UCSD-AML1 (cell line): Measurements from ENCODE around the gene KRTAP4-11.
"Not testable (repeated sequence)": the region's sequence is repeated elsewhere in the genome, so short reads cannot be mapped to it uniquely, and the experiment has no call there.

Experiments
- DNase-seq: peaks from one replicate; lab custom pipeline; 2025; ENCODE audit not compliant: unreplicated experiment; lab: John Stamatoyannopoulos, UW

The KRTAP4-11 gene

DNA sequence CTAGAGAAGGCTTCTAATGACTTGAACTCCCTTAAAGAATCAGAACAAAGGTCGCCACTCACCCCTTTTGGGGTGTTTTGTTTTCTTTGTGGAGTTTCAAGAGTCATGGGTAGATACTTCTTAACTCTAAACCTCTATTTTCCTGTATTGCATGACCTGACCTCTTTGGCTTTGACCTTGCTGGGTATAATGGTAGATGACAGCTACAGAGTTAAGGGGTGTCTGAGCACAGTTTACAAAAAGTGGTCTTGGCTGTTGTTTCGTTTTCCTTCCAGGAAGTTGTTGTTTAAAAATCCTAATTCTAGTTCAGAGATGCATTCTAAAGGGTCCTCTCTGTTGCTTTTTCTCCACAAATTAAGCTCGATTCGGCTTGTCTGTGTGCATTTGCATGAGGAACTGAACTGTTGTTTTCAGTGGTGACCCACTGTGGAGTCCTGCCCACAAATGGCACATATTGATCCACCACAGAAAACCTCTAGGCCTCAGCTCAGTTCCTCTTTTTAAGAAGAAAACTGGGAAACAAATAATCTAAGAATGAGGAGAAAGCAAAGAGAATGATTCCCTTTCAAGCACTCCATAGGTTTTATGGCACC is 29.3 kb downstream of the KRTAP4-11 start:
- not testable (repeated sequence) for DNase-seq

DNA sequence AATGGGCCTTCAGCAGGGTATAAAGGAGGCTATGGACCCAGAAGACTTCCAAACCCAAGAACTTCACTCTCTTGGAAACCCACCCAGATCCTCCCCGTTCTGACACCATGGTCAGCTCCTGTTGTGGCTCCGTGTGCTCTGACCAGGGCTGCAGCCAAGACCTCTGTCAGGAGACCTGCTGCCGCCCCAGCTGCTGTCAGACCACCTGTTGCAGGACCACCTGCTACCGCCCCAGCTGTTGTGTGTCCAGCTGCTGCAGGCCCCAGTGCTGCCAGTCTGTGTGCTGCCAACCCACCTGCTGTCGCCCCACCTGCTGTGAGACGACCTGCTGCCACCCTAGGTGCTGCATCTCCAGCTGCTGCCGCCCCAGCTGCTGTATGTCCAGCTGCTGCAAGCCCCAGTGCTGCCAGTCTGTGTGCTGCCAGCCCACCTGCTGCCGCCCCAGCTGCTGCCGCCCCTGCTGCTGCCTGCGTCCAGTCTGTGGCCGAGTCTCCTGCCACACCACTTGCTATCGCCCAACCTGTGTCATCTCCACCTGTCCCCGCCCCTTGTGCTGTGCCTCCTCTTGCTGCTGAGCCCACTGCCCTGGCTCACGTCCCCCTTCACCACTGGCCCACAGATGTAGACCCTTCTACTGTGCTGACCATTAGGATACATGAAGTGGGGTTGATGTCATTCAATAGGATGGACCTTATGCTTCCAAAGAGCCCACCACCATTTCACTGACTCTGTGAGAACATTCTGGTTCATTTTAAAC is 33.9 kb downstream of the KRTAP4-11 start, which contains the start of gene KRTAP4-7:
KRTAP4-7 (plus strand) TSS at position 51 of the 757 bp plus-strand sequence; CDS start at position 108, 57 bp downstream.
- DNase-seq = not testable (repeated sequence)

DNA sequence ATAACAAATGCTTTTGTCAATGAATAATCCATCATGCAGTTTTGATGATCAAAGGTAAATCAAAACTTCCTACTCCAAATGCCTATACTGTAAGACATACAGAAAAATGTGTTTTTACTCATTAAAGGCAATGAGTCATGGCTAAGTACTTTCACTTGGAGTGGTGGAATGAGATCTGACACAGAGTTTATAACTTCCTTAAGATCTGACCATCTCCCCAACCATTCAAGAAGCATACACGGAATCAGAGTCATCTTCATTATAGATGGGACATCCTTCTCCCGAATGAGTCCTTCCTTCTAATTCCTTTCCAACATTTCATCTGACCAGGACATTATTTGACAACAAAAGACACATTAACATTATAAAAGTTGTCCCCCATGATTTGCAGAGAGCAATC is 34.7 kb downstream of the KRTAP4-11 start:
- DNase-seq = not testable (repeated sequence)

DNA sequence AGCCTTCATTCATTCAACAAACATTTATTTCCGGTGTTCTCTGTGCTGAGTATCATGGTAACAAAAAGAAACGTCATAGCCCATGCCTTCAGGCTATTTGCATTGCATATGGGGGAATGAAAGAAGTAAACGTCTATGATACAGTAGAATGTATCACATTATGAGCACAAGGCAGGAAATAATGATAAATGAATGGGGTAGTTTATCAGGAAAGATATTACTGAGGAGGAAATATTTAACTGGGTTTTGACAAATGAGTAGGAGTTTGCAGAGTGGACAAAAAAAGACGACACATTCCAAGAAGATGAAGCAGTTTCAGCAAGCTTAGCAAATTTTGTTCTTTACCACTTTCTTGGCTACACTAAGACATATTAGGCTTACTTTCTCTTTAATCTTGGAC is 35.5 kb downstream of the KRTAP4-11 start:
- no peak for DNase-seq

DNA sequence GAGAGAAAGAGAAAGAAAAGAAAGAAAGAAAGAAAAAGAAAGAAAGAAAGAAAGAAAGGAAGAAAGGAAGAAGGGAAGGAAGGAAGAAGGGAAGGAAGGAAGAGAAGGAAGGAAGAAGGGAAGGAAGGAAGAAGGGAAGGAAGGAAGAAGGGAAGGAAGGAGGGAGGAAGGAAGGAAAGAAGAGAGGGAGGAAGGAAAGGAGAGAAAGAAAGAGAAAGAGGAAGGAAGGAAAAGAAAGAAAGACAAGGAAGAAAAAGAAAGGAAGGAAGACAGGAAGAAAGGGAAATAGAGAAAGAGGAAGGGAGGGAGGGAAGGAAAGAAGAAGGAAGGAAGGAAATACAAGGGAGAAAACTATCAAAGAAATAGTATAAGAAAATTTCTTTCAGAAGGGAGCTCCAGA is 41.4 kb downstream of the KRTAP4-11 start:
- DNase-seq = no peak

DNA sequence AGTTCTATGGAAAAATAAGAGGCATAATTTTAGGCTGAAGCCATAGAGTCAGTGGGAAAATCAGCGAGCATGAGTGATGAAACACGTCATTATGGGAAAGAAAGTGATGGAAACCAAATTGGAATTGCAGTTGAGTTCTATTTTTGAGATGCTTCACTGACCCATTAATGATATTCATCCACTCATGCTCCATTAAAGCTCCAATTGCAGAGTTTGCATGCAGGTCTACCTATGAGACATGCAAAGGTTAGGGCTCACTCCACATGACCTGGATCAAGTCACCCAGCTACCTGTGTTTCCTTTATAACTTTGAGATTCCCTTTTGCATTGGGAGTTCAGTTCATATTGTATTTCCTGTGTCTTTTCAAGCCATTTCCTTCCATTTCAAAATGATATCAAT is 44.5 kb downstream of the KRTAP4-11 start:
- DNase-seq = no peak

DNA sequence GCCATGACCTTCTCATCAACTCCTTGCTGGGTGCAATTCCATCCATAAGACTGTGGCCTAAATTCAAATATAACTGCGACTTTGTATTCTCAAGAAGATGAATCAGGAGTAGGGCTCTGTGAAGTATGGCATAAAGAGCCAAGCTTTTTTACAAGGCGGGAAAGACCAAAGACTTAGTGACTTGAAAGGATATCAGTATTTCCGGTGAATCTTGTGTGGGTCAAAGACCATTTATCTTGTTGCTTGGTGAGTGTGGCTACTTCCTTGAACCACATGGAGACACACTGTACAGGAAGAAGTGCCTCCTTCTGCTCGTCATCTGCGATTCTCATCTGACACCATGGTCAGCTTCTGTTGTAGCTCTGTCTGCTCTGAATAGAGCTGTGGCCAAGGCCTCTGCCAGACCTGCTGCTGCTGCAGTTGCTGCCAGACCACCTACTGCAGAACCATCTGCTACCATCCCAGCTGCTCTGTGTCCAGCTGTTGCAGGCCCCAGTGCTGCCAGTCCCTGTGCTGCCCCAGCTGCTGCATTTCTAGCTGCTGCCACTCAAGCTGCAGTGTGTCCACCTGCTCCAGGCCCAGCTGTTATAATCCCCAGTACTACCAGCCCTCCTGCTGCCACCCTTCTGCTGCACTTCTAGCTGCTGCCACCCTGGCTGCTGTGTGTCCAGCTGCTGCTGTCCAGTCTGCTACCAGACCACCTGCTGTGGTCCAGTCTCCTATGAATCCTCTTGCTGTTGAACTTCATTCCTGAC is 46.4 kb downstream of the KRTAP4-11 start:
- no peak for DNase-seq

DNA sequence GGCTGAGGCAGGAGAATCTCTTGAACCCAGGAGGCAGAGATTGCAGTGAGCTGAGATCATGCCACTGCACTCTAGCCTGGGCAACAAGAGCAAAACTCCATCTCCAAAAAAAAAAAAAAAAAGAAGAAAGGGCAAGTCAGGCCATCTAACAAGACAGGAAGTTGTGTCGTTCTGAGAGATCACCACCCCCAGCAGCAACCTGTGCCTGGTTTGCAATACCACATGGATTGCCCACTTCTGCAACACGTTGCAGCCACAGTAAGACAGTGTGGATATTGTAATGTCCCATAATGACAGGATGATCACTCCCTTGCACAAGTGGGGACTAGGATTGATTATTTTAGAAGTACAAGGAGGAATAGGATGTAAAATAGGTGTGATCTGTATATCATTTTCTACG is 49.1 kb downstream of the KRTAP4-11 start:
- DNase-seq = no peak

DNA sequence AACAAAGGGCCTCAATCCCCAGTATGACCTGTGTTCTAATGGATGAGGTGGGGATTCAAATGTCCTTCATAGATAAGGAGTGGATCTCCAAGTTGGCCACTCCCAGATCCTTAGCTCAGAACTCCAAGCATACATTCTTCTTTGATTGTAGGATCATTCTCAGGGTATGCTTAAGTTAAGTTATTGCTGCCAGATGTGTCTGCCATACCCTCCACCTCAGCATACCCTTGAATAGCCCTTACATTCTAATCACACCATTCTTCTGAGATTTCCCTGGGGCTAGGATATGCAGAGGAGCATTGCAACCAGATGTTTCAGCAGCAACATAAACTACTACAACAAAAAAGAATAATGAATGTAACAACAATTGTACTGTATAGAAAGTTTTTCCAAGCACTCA is 50.9 kb downstream of the KRTAP4-11 start:
- DNase-seq = no peak
